K562 treated with DMSO at 1 percent for 24 hours (cell line): ENCODE results near the gene PUM2. TPM values are rescaled to one million over a fixed set of nuclear protein-coding genes. Genes with fewer than 3 reads are reported as not detected.

Experiments used
- total RNA-seq: library from RNA; unstranded; fragments of 300-600 nt; gene quantifications from 2 replicates; pipeline ENCODE4 v1.2.3, GENCODE V29; 2022; ENCODE audit warnings: low read depth; ENCODE audit not compliant: insufficient read depth

The PUM2 gene, protein sequence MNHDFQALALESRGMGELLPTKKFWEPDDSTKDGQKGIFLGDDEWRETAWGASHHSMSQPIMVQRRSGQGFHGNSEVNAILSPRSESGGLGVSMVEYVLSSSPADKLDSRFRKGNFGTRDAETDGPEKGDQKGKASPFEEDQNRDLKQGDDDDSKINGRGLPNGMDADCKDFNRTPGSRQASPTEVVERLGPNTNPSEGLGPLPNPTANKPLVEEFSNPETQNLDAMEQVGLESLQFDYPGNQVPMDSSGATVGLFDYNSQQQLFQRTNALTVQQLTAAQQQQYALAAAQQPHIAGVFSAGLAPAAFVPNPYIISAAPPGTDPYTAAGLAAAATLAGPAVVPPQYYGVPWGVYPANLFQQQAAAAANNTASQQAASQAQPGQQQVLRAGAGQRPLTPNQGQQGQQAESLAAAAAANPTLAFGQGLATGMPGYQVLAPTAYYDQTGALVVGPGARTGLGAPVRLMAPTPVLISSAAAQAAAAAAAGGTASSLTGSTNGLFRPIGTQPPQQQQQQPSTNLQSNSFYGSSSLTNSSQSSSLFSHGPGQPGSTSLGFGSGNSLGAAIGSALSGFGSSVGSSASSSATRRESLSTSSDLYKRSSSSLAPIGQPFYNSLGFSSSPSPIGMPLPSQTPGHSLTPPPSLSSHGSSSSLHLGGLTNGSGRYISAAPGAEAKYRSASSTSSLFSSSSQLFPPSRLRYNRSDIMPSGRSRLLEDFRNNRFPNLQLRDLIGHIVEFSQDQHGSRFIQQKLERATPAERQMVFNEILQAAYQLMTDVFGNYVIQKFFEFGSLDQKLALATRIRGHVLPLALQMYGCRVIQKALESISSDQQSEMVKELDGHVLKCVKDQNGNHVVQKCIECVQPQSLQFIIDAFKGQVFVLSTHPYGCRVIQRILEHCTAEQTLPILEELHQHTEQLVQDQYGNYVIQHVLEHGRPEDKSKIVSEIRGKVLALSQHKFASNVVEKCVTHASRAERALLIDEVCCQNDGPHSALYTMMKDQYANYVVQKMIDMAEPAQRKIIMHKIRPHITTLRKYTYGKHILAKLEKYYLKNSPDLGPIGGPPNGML
- 20.5 and 27.7 TPM in 2 replicates for total RNA-seq

DNA sequence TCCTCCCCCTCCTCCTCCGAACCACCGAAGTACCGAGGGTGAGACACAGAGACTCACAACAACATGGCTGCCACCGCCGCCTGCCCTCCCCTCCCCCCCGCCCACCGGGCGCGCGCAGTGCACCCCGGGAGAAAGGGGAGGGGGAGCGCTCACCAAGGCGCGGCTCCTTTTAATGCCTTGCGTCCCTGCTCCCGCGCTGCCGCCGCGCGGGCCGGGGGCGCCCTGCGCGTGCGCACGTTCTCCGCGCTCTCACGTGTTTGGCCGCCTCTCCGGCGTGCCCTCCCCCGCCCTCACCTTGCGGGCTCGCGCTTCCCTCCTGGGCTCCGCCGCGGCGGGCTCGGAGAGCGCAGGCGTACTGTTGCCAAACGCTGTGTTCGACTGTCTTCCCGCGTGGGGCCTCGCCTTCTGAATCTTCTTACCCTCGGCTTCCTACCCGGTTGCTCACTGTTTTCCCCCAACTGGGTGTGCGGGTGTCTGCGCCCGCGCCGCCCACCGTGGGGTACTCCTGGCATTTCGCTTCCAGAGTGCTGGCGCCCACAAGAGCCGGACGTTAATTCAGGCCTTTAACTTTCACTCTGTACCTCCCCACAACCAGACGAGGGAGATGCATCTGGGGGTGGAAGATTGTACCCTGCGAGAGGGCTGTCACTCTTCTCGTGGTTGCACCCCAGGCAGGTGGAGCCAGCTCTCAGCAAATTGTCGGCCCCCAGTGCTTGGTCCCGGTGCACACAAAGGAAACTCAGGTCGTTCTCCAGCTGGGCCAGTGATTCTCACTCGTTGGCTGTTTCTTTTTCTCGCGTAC is at the start of gene PUM2:
PUM2 (minus strand) TSS at position 92 of the 802 bp plus-strand sequence. CDS start 23,484 bp downstream, outside the sequence.

DNA sequence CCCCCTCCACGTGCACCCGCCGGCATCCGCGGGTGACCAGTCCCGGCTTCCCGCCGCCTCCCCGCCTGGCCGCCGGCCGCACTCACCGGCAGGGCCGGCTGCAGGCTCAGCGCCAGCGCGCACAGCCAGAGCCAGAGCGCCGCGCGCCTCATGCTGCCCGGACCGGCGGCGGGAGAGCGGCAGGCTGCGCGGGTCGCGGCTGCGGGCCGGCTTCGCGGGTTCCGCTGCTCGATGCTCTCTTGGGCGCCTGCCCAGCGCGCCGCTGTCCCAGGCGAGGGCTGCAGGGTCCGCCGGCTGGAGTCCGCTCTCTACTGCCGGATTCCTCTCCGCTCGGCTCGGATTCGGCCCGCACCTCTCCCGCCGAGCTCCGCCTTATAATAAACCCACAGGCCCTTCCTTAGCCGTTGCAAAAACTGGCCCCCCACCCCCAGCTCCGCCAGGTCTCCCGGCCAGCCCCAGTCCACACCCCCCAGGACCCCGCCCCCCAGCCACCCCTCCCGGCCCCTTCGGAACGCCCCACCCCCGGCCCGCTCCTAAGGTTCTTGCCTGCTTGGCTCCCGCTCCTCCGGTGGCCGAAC is 125.8 kb downstream of the PUM2 start, which contains the start of gene SDC1:
SDC1 (minus strand) TSS at position 415 of the 578 bp plus-strand sequence; CDS start at position 152, 263 bp downstream.

Other genes with a start within 250 kb of the PUM2 start
- 0.49 and 0.81 TPM in 2 replicates for gene SDC1, start 125.7 kb downstream of the PUM2 start, total RNA-seq
- gene RHOB, start 96.2 kb upstream of the PUM2 start, total RNA-seq, result 6.3 and 6.7 TPM in 2 replicates